Loucy (cell line): ENCODE results near the gene NAV2.

Experiments
- H2AFZ ChIP-seq: fragments of 200-600 bp; sonication (generic); 2 replicates; pipeline ENCODE4 v1.6.0; 2016; ENCODE audit warnings: antibody characterized with exemption, mild to moderate bottlenecking, low read length, moderate library complexity
- H3F3A ChIP-seq: fragments of 200-600 bp; 2 replicates; pipeline ENCODE4 v1.6.0; 2016; ENCODE audit warnings: antibody characterized with exemption, low read depth, mild to moderate bottlenecking
- H3K27me3 ChIP-seq: fragments of 200-600 bp; sonication (generic); 2 replicates; pipeline ENCODE4 v1.6.1; 2014; ENCODE audit warnings: low read length, mild to moderate bottlenecking; ENCODE audit not compliant: insufficient read depth, poor library complexity, severe bottlenecking
- H3K36me3 ChIP-seq: fragments of 200-600 bp; sonication (generic); 2 replicates; pipeline ENCODE4 v1.6.1; 2016; ENCODE audit warnings: low read length; ENCODE audit not compliant: insufficient read depth
- H3K4me1 ChIP-seq: fragments of 200-600 bp; sonication (generic); 2 replicates; pipeline ENCODE4 v1.5.1; 2014; ENCODE audit warnings: low read length, mild to moderate bottlenecking; ENCODE audit not compliant: insufficient read depth, poor library complexity, severe bottlenecking
- H3K4me2 ChIP-seq: fragments of 200-600 bp; sonication (generic); 2 replicates; pipeline ENCODE4 v1.6.0; 2014; ENCODE audit warnings: antibody characterized with exemption, low read length, low read depth, mild to moderate bottlenecking; ENCODE audit not compliant: poor library complexity, severe bottlenecking
- H3K4me3 ChIP-seq: fragments of 200-600 bp; sonication (generic); 2 replicates; pipeline ENCODE4 v1.5.1; 2014; ENCODE audit warnings: low read length, mild to moderate bottlenecking, mixed read lengths; ENCODE audit not compliant: poor library complexity, severe bottlenecking
- H3K79me2 ChIP-seq: fragments of 200-600 bp; sonication (generic); 2 replicates; pipeline ENCODE4 v1.6.1; 2014; ENCODE audit warnings: low read length; ENCODE audit not compliant: insufficient read depth
- H3K9ac ChIP-seq: fragments of 200-600 bp; sonication (generic); 2 replicates; pipeline ENCODE4 v1.6.0; 2014; ENCODE audit warnings: mild to moderate bottlenecking, low read depth, low read length, moderate library complexity; ENCODE audit not compliant: poor library complexity, severe bottlenecking
- H3K9me2 ChIP-seq: fragments of 200-600 bp; sonication (generic); replicated peaks from 2 replicates; pipeline ENCODE4 v1.6.1; 2016; ENCODE audit warnings: low read depth, low read length, mixed read lengths
- H3K9me3 ChIP-seq: fragments of 200-600 bp; sonication (generic); 2 replicates; pipeline ENCODE4 v1.6.1; 2014; ENCODE audit warnings: mild to moderate bottlenecking, antibody characterized with exemption, low read length, low read depth; ENCODE audit not compliant: insufficient read depth
- H4K20me1 ChIP-seq: fragments of 200-600 bp; sonication (generic); 2 replicates; pipeline ENCODE4 v1.6.0; 2014; ENCODE audit warnings: antibody characterized with exemption, low read length, mild to moderate bottlenecking; ENCODE audit not compliant: insufficient read depth, poor library complexity, severe bottlenecking
- CTCF ChIP-seq: fragments of 200-600 bp; sonication (generic); conservative IDR thresholded peaks from 2 replicates; pipeline ENCODE4 v1.5.1; 2014; ENCODE audit warnings: mild to moderate bottlenecking, antibody characterized with exemption, low read length
- EZH2phosphoT487 ChIP-seq: fragments of 200-600 bp; IDR thresholded peaks from 2 replicates; pipeline ENCODE4 v1.6.1; 2018; ENCODE audit warnings: antibody characterized with exemption, mild to moderate bottlenecking, moderate library complexity, borderline replicate concordance

Gene NAV2

GRCh38 chr11:19762266-19762665 lies 49.6 kb downstream of the NAV2 start:
- no peak overlapping the region for H3K4me3 ChIP-seq
- H3K36me3 ChIP-seq = no peaks in the 10 kb centered on the region
- H3K9me2 ChIP-seq = no peaks in the 10 kb centered on the region
- H2AFZ ChIP-seq = no peak overlapping the region
- H3F3A ChIP-seq = no peaks in the 10 kb centered on the region
- H3K4me2 ChIP-seq = no peak overlapping the region
- no peaks in the 10 kb centered on the region for H3K4me1 ChIP-seq
- H3K79me2 ChIP-seq = no peaks in the 10 kb centered on the region
- no peaks in the 10 kb centered on the region for H3K9me3 ChIP-seq
- no peak overlapping the region for H3K9ac ChIP-seq
- H3K27me3 ChIP-seq = no peaks in the 10 kb centered on the region
- no peaks in the 10 kb centered on the region for H4K20me1 ChIP-seq
- no peak for TF ChIP-seq EZH2phosphoT487
- TF ChIP-seq CTCF = no peak

- Histone ChIP-seq H3K4me2 (no peak overlapping the region), H4K20me1 (no peaks in the 10 kb centered on the region), H3K27me3 (no peaks in the 10 kb centered on the region), H3K9ac (no peak overlapping the region), H3K9me2 (no peaks in the 10 kb centered on the region), H3K9me3 (no peaks in the 10 kb centered on the region), H3K4me3 (no peak overlapping the region), H2AFZ (no peak overlapping the region), H3K4me1 (no peaks in the 10 kb centered on the region), H3K36me3 (no peaks in the 10 kb centered on the region), H3F3A (no peaks in the 10 kb centered on the region), H3K79me2 (no peaks in the 10 kb centered on the region)
- no peak for TF ChIP-seq EZH2phosphoT487
- no peak for TF ChIP-seq CTCF
Observed at GRCh38 chr11:19763330-19763729, 50.7 kb downstream of the NAV2 start.

GRCh38 chr11:19766206-19766605 lies 53.6 kb downstream of the NAV2 start:
- Histone ChIP-seq H3K4me2 (no peak overlapping the region), H3K9ac (no peak overlapping the region), H4K20me1 (no peaks in the 10 kb centered on the region), H3K79me2 (no peaks in the 10 kb centered on the region), H3K9me2 (no peaks in the 10 kb centered on the region), H3F3A (no peaks in the 10 kb centered on the region), H3K36me3 (no peaks in the 10 kb centered on the region), H3K4me3 (no peak overlapping the region), H3K9me3 (no peaks in the 10 kb centered on the region), H3K4me1 (no peaks in the 10 kb centered on the region), H3K27me3 (no peaks in the 10 kb centered on the region), H2AFZ (no peak overlapping the region)
- no peak for TF ChIP-seq CTCF
- no peak for TF ChIP-seq EZH2phosphoT487
